Vagina (tissue), 2 donors: ENCODE measurements around the gene PSAPL1. TPM values are rescaled to one million over a fixed set of nuclear protein-coding genes. Genes with fewer than 3 reads are reported as not detected.

Experiments
- DNase-seq, 2 donors: peaks; one replicate each; pipeline ENCODE4 v3.0.0-alpha.2; 2017; ENCODE audit errors: extremely low spot score in 2 of 2
- H3K27ac ChIP-seq: fragments of 200-600 bp; sonication (generic); one replicate; pipeline ENCODE4 v1.5.1; 2019
- H3K27me3 ChIP-seq: fragments of 200-600 bp; sonication (generic); one replicate; pipeline ENCODE4 v1.5.1; 2019
- H3K36me3 ChIP-seq, 2 donors: fragments of 200-600 bp; sonication (generic); one replicate each; pipeline ENCODE4 v1.5.1; 2017 to 2019
- H3K4me1 ChIP-seq: fragments of 200-600 bp; sonication (generic); one replicate; pipeline ENCODE4 v1.5.1; 2019
- H3K4me3 ChIP-seq, 2 donors: fragments of 200-600 bp; sonication (generic); 1 replicate in 1 of 2; 2 replicates in 1 of 2; pipeline ENCODE4 v1.5.1; 2016 to 2019
- H3K9me3 ChIP-seq: fragments of 200-600 bp; sonication (generic); one replicate; pipeline ENCODE4 v1.5.1; 2019
- CTCF ChIP-seq, 3 experiments: fragments of 450-650 bp in 2 of 3; fragments of 200-600 bp in 1 of 3; sonication (generic) in 1 of 3; IDR thresholded peaks; one replicate each; pipeline ENCODE4 v1.5.1; 2017 to 2019; ENCODE audit warnings: antibody characterized with exemption in 3 of 3, mild to moderate bottlenecking in 2 of 3, moderate library complexity in 2 of 3
- POLR2A ChIP-seq, 2 donors: fragments of 450-650 bp; IDR thresholded peaks; one replicate each; pipeline ENCODE4 v1.6.1; 2017; ENCODE audit warnings: antibody characterized with exemption in 2 of 2, mild to moderate bottlenecking in 2 of 2, moderate library complexity in 2 of 2
- POLR2AphosphoS5 ChIP-seq, 2 donors: sonication (generic); formaldehyde crosslinking; IDR thresholded peaks; one replicate each; pipeline ENCODE4 v1.9.0; 2017; ENCODE audit warnings: antibody characterized with exemption in 2 of 2, mild to moderate bottlenecking in 2 of 2, low read depth in 1 of 2; ENCODE audit not compliant: insufficient read depth in 1 of 2
- intact Hi-C: fragments of 100-400 bp; cut with DNase I; formaldehyde crosslinking; loops from one replicate; pipeline ENCODE4 v1.15.1; 2023
- total RNA-seq: library from RNA; depleted of rRNA; stranded (reverse); fragments of >200 nt; gene quantifications from one replicate; pipeline ENCODE4 v1.2.3, GENCODE V29; 2016

The PSAPL1 gene
- total RNA-seq, 1 donor from 2014 or later: not detected

- no peaks in the 10 kb centered on the region for H3K4me1 ChIP-seq
- no peaks in the 10 kb centered on the region for H3K27me3 ChIP-seq
- no peak for DNase-seq
- no peak overlapping the region for H3K4me3 ChIP-seq
- no peak for TF ChIP-seq POLR2AphosphoS5 (IDR thresholded peaks at IDR 0.05; ENCODE audit: insufficient read depth in 1 of 2, low read depth in 1 of 2)
- no peak for TF ChIP-seq CTCF (IDR thresholded peaks at IDR 0.05)
- no peak for TF ChIP-seq POLR2A (IDR thresholded peaks at IDR 0.05)
- no peaks in the 10 kb centered on the region for H3K9me3 ChIP-seq
- no peaks in the 10 kb centered on the region for H3K36me3 ChIP-seq
- intact Hi-C loops: no loop called here
- no peak overlapping the region for H3K27ac ChIP-seq
These were observed 1.5 kb upstream of the PSAPL1 start for GRCh38 chr4:7436256-7436655.

- Histone ChIP-seq H3K27me3 (no peaks in the 10 kb centered on the region), H3K9me3 (no peaks in the 10 kb centered on the region), H3K4me1 (no peaks in the 10 kb centered on the region), H3K36me3 (no peaks in the 10 kb centered on the region), H3K27ac (no peak overlapping the region), H3K4me3 (no peak overlapping the region)
- intact Hi-C loops: no loop called here
- TF ChIP-seq CTCF (IDR thresholded peaks at IDR 0.05) (no peak), POLR2AphosphoS5 (IDR thresholded peaks at IDR 0.05; ENCODE audit: insufficient read depth in 1 of 2, low read depth in 1 of 2) (no peak), POLR2A (IDR thresholded peaks at IDR 0.05) (no peak)
- no peak for DNase-seq
These were observed 836 bp upstream of the PSAPL1 start for GRCh38 chr4:7435471-7436061.

- TF ChIP-seq POLR2A (IDR thresholded peaks at IDR 0.05) (no peak), POLR2AphosphoS5 (IDR thresholded peaks at IDR 0.05; ENCODE audit: insufficient read depth in 1 of 2, low read depth in 1 of 2) (no peak), CTCF (IDR thresholded peaks at IDR 0.05) (no peak)
- intact Hi-C loops: no loop called here
- DNase-seq: no peak
- no peaks in the 10 kb centered on the region for H3K4me1 ChIP-seq
- no peaks in the 10 kb centered on the region for H3K27me3 ChIP-seq
- H3K36me3 ChIP-seq: no peaks in the 10 kb centered on the region
- no peak overlapping the region for H3K4me3 ChIP-seq
- no peak overlapping the region for H3K27ac ChIP-seq
- no peaks in the 10 kb centered on the region for H3K9me3 ChIP-seq
These were observed 477 bp downstream of the PSAPL1 start for GRCh38 chr4:7434141-7434765.

- no peaks in the 10 kb centered on the region for H3K9me3 ChIP-seq
- no peak for TF ChIP-seq POLR2AphosphoS5 (IDR thresholded peaks at IDR 0.05; ENCODE audit: insufficient read depth in 1 of 2, low read depth in 1 of 2)
- TF ChIP-seq CTCF (IDR thresholded peaks at IDR 0.05): no peak
- TF ChIP-seq POLR2A (IDR thresholded peaks at IDR 0.05): no peak
- no peak for DNase-seq
- H3K27ac ChIP-seq: no peak overlapping the region
- no peaks in the 10 kb centered on the region for H3K4me1 ChIP-seq
- no peak overlapping the region for H3K4me3 ChIP-seq
- intact Hi-C loops: no loop called here
- no peaks in the 10 kb centered on the region for H3K36me3 ChIP-seq
- no peaks in the 10 kb centered on the region for H3K27me3 ChIP-seq
These were observed 1.2 kb downstream of the PSAPL1 start for GRCh38 chr4:7433376-7434140.
